Left lung (tissue), 10 donors: ENCODE measurements around the gene DENND10. TPM values are rescaled to one million over a fixed set of nuclear protein-coding genes. Genes with fewer than 3 reads are reported as not detected.

Experiments
- ATAC-seq: fragments of 200-7000 bp; cut with Tn5 transposase; one replicate; pipeline ENCODE4 v1.9.1; 2020; ENCODE audit warnings: moderate library complexity
- DNase-seq, 4 donors: peaks; one replicate each; pipeline ENCODE4 v3.0.0-alpha.2; 2013 to 2020
- H3K27ac ChIP-seq, 2 donors: fragments of 200-600 bp; sonication (generic) in 1 of 2; one replicate each; pipeline versions ENCODE4 v1.5.0 to v1.8.0; 2020 to 2021
- H3K27me3 ChIP-seq, 2 donors: fragments of 200-600 bp; sonication (generic) in 1 of 2; one replicate each; pipeline versions ENCODE4 v1.5.0 to v1.8.0; 2020 to 2021
- H3K36me3 ChIP-seq, 2 donors: fragments of 200-600 bp; sonication (generic) in 1 of 2; one replicate each; pipeline versions ENCODE4 v1.5.0 to v1.8.0; 2020 to 2021
- H3K4me1 ChIP-seq, 2 donors: fragments of 200-600 bp; one replicate each; pipeline ENCODE4 v1.8.0; 2021
- H3K4me3 ChIP-seq, 2 donors: fragments of 200-600 bp; sonication (generic) in 1 of 2; one replicate each; pipeline versions ENCODE4 v1.5.0 to v1.8.0; 2020 to 2021; ENCODE audit warnings: mild to moderate bottlenecking in 1 of 2
- H3K9me3 ChIP-seq, 2 donors: fragments of 200-600 bp; sonication (generic) in 1 of 2; one replicate each; pipeline versions ENCODE4 v1.5.0 to v1.8.0; 2020 to 2021
- CTCF ChIP-seq, 2 donors: fragments of 200-600 bp; sonication (generic) in 1 of 2; IDR thresholded peaks; one replicate each; pipeline versions ENCODE4 v1.5.0 to v1.8.0; 2021; ENCODE audit warnings: antibody characterized with exemption in 2 of 2
- intact Hi-C, 2 donors: fragments of 100-400 bp; cut with DNase I; formaldehyde crosslinking; loops; one replicate each; pipeline versions ENCODE4 v1.11.2 to v1.14.2; 2022
- polyA plus RNA-seq, 6 donors: library from polyadenylated mRNA; unstranded; fragments of 120-200 nt; gene quantifications; one replicate each; pipeline ENCODE4 v1.2.1, GENCODE V29; 2013; ENCODE audit not compliant: insufficient read length in 6 of 6
- total RNA-seq, 2 donors: library from RNA; stranded (reverse); fragmentation: NEBNext Ultra II Directional; extraction: Animal tissue kit (Norgen Biotek cat#: 25700); gene quantifications; one replicate each; pipeline ENCODE4 v1.2.1, GENCODE V29; 2021
- donor health status: DM: no; HTN: yes; CAD: no.
- donor health status: DM: no; HTN: no; CAD: no.

DENND10 gene
- total and polyA plus RNA-seq, 8 donors: 34.2 to 44.3 (median 37.5) TPM

- H3K27ac ChIP-seq: peak overlapping the region in 1 of 2 donors; percentile 11
These were observed 16.5 kb downstream of the DENND10 start for GRCh38 chr10:119120413-119120867.

GRCh38 chr10:119120875-119121274, 17.0 kb downstream of the DENND10 start:
- H3K36me3 ChIP-seq: peaks cover 0 to 91% of the 10 kb centered on the region in 2 donors
- no peak for ATAC-seq

More at GRCh38 chr10:119120413-119120867, 16.5 kb downstream of the DENND10 start:
- no peaks in the 10 kb centered on the region for H3K9me3 ChIP-seq
- no peak overlapping the region for H3K4me3 ChIP-seq
- H3K27me3 ChIP-seq: no peaks in the 10 kb centered on the region
- DNase-seq: no peak
- H3K4me1 ChIP-seq: no peaks in the 10 kb centered on the region
- TF ChIP-seq CTCF (IDR thresholded peaks at IDR 0.05): no peak
- H3K36me3 ChIP-seq: peaks cover 0 to 87% of the 10 kb centered on the region in 2 donors
- ATAC-seq: no peak
- intact Hi-C loops: no loop called here

GRCh38 chr10:119125942-119126341, 22.0 kb downstream of the DENND10 start:
- TF ChIP-seq CTCF (IDR thresholded peaks at IDR 0.05): no peak
- ATAC-seq (no peak), DNase-seq (no peak)
- Histone ChIP-seq H3K27me3 (no peaks in the 10 kb centered on the region), H3K4me3 (no peak overlapping the region), H3K36me3 (peaks cover 0 to 82% of the 10 kb centered on the region in 2 donors), H3K9me3 (no peaks in the 10 kb centered on the region), H3K4me1 (peaks cover 9 to 18% of the 10 kb centered on the region in 2 donors), H3K27ac (no peak overlapping the region)
- intact Hi-C loops: no loop called here

More at GRCh38 chr10:119120875-119121274, 17.0 kb downstream of the DENND10 start:
- no peaks in the 10 kb centered on the region for H3K9me3 ChIP-seq
- intact Hi-C loops: no loop called here
- no peaks in the 10 kb centered on the region for H3K4me1 ChIP-seq
- TF ChIP-seq CTCF (IDR thresholded peaks at IDR 0.05): no peak
- H3K27me3 ChIP-seq: no peaks in the 10 kb centered on the region
- DNase-seq: no peak
- peak overlapping the region in 1 of 2 donors; percentile 11 for H3K27ac ChIP-seq
- H3K4me3 ChIP-seq: no peak overlapping the region

- peak overlapping the region in 1 of 2 donors; percentile 90 for H3K27ac ChIP-seq
- DNase-seq (no peak), ATAC-seq (no peak)
- intact Hi-C loops: no loop called here
- H3K4me1 ChIP-seq: peaks cover 15 to 55% of the 10 kb centered on the region in 2 donors
- H3K4me3 ChIP-seq: no peak overlapping the region
- TF ChIP-seq CTCF (IDR thresholded peaks at IDR 0.05): no peak
- H3K27me3 ChIP-seq: no peaks in the 10 kb centered on the region
- H3K36me3 ChIP-seq: peaks cover 0 to 60% of the 10 kb centered on the region in 2 donors
- H3K9me3 ChIP-seq: no peaks in the 10 kb centered on the region
These were observed 25.8 kb downstream of the DENND10 start for GRCh38 chr10:119129721-119130120.

GRCh38 chr10:119131512-119132240, 27.8 kb downstream of the DENND10 start:
- no peaks in the 10 kb centered on the region for H3K9me3 ChIP-seq
- H3K36me3 ChIP-seq: peaks cover 0 to 40% of the 10 kb centered on the region in 2 donors
- TF ChIP-seq CTCF (IDR thresholded peaks at IDR 0.05): no peak
- intact Hi-C loops: no loop called here
- peak overlapping the region; percentile 63 to 90 for H3K27ac ChIP-seq
- peak overlapping the region; percentile 7 to 24 for H3K4me3 ChIP-seq
- H3K4me1 ChIP-seq: peaks cover 15 to 72% of the 10 kb centered on the region in 2 donors
- DNase-seq (peak in 2 of 4 donors; percentile 25 to 46), ATAC-seq (peak; percentile 74)
- H3K27me3 ChIP-seq: no peaks in the 10 kb centered on the region
